ENCODE results near the gene TELO2. TPM values are rescaled to one million over a fixed set of nuclear protein-coding genes. Genes with fewer than 3 reads are reported as not detected.

Gene TELO2
- total and polyA plus RNA-seq, 2 donors (not counting 3 experiments of a cell fraction or from before 2014, with no cell fraction given) = 30.7 to 61.6 TPM

- CTCF ChIA-PET = interaction anchor here (1.0 to 1.8 kb wide), 4 partner anchors 10 to 45 kb away, joined by 4 to 9 read pairs (median 6); no protein-coding TSS in a partner anchor
- no peak for DNase-seq (ENCODE audit: low read depth, low spot score)
- Histone ChIP-seq H3K27me3 (ENCODE audit: control insufficient read depth in 2 of 2, insufficient read depth in 2 of 2, low read length in 2 of 2) (no peaks in the 10 kb centered on the region), H2AFZ (ENCODE audit: low read depth, low read length) (no peak overlapping the region), H3K4me2 (ENCODE audit: insufficient read depth, low read length) (no peak overlapping the region), H3K9me1 (replicated peaks; ENCODE audit: control insufficient read depth, extremely low read depth, insufficient read depth, low read length) (no peaks in the 10 kb centered on the region), H3K4me1 (ENCODE audit: control insufficient read depth, extremely low read depth, insufficient read depth, low read length) (peaks cover 38% of the 10 kb centered on the region), H3K79me2 (ENCODE audit: control insufficient read depth, insufficient read depth, low read length) (peaks cover 44% of the 10 kb centered on the region), H4K20me1 (replicated peaks; ENCODE audit: control insufficient read depth, extremely low read depth, insufficient read depth, low read length) (no peaks in the 10 kb centered on the region), H3K27ac (ENCODE audit: insufficient read depth, low read depth, low read length) (no peak overlapping the region), H3K4me3 (replicated peaks in 1 of 3; ENCODE audit: insufficient read depth in 1 of 3, low read depth in 1 of 3, low read length in 3 of 3) (no peak overlapping the region), H3K36me3 (ENCODE audit: control insufficient read depth in 2 of 2, extremely low read depth in 1 of 2, insufficient read depth in 2 of 2, low read length in 2 of 2) (peaks cover 6 to 40% of the 10 kb centered on the region in 2 experiments), H3K9ac (replicated peaks; ENCODE audit: extremely low read depth, insufficient read depth, low read length) (no peak overlapping the region), H3K9me3 (replicated peaks; ENCODE audit: control insufficient read depth, insufficient read depth, low read length) (no peaks in the 10 kb centered on the region)
- POLR2A ChIA-PET = no interaction called here
- FAIRE-seq = no peak
- dilution Hi-C loops (cut with MboI; ENCODE audit: extremely low pct_ligation_motif_present, low sequenced_read_pairs) (no loop called here), intact Hi-C loops (cut with micrococcal nuclease) (no loop called here)
- no TSS peak for BruUV-seq (replicated peaks)
- TF ChIP-seq, protein P1, sequence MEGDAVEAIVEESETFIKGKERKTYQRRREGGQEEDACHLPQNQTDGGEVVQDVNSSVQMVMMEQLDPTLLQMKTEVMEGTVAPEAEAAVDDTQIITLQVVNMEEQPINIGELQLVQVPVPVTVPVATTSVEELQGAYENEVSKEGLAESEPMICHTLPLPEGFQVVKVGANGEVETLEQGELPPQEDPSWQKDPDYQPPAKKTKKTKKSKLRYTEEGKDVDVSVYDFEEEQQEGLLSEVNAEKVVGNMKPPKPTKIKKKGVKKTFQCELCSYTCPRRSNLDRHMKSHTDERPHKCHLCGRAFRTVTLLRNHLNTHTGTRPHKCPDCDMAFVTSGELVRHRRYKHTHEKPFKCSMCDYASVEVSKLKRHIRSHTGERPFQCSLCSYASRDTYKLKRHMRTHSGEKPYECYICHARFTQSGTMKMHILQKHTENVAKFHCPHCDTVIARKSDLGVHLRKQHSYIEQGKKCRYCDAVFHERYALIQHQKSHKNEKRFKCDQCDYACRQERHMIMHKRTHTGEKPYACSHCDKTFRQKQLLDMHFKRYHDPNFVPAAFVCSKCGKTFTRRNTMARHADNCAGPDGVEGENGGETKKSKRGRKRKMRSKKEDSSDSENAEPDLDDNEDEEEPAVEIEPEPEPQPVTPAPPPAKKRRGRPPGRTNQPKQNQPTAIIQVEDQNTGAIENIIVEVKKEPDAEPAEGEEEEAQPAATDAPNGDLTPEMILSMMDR (IDR thresholded peaks at IDR 0.05; ENCODE audit: extremely low read depth in 1 of 2, insufficient read depth in 1 of 2, low read depth in 1 of 2, low read length in 2 of 2) = peak in 1 of 2 donors; percentile 11
- TF ChIP-seq JUN (IDR thresholded peaks at IDR 0.05; ENCODE audit: borderline replicate concordance, insufficient read depth, insufficient read length, low read depth) = no peak
These were observed 45.8 kb downstream of the TELO2 start for GRCh38 chr16:1538804-1539520.

Measured in endothelial cell of umbilical vein (primary cell).